ENCODE results near the gene NCAPD2.
"Not testable (repeated sequence)": the region's sequence is repeated elsewhere in the genome, so short reads cannot be mapped to it uniquely, and the experiment has no call there.

NCAPD2 gene

DNA sequence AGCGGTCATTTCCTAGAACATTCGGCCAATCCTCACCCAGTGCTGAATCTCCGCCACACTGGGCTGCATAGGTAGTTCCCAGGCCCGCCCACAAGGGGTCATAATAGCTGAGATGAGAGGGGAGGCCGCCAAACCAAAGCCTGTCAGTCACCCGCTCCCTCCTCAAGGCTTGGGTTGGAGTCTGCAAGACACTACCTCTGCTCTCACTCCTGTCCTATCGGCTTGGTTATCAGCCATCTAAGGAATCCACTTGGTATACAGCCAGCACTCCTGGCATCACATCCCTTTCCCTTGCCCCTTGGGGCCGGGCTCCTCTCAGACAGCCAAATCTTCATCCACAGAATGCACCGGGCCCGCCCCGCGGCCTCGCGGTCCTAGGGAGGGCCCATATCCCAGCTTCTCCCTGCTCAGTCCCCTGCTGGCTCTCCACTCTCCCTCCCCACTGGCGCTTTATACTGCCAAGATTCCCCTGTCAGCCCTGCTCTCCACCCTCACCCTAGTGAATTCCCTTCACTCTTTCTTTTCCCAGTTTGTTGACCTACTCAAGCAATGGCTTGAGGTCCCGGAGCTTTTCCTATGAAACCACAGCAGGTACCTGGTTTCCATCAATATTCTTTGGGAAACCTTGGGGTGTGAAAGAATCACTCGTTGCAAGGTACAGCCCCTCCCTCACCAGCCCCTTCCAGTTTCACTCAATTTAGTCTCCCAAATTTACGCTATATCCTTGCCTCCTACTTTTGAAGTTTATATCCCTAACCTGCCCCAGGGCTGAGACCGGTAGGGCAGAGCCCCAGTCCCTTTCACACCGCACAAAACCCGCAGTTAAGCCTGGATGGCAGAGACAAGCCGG is 60.5 kb downstream of the NCAPD2 start:
- peak overlapping the region; percentile 68 for H3K4me3 ChIP-seq (ENCODE audit: control insufficient read depth, low read depth, low read length)
- TF ChIP-seq, protein P1, sequence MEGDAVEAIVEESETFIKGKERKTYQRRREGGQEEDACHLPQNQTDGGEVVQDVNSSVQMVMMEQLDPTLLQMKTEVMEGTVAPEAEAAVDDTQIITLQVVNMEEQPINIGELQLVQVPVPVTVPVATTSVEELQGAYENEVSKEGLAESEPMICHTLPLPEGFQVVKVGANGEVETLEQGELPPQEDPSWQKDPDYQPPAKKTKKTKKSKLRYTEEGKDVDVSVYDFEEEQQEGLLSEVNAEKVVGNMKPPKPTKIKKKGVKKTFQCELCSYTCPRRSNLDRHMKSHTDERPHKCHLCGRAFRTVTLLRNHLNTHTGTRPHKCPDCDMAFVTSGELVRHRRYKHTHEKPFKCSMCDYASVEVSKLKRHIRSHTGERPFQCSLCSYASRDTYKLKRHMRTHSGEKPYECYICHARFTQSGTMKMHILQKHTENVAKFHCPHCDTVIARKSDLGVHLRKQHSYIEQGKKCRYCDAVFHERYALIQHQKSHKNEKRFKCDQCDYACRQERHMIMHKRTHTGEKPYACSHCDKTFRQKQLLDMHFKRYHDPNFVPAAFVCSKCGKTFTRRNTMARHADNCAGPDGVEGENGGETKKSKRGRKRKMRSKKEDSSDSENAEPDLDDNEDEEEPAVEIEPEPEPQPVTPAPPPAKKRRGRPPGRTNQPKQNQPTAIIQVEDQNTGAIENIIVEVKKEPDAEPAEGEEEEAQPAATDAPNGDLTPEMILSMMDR (conservative IDR thresholded peaks at IDR 0.05; ENCODE audit: control insufficient read depth, insufficient read depth, low read depth, low read length), result peak; percentile 61
- peak; percentile 78 for DNase-seq (ENCODE audit: low read depth)

DNA sequence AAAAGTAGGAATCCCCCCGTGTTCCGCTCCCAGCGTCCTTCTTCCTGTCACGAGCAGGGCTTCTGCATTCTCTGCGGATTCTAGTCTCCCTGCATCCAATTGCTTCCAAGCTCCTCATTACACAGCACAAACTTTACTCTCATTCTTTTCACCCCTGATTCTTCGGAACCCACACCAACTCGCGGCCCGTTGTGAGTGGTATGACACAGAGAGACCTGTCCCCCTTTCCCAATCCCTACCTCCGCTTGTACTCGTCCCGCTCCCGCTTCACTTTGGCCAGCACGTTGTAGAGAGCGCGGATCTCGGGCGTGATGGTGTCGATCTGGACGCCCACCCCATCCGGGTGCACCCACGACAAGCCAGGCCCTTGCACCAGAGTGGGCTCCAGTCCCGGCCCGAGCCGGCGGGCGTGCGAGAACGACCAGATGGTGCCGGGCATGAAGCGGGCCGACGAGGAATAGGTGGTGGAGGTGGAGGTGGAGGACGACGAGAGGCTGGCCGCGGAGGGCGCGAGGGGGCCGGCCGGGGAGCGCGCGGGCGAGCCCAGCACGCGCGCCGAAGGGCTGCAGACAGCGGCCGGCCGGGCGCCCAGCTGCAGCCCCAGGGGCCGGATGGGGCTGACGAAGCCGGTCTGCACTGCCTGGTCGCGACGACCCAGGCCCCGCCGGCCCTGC is 61.3 kb downstream of the NCAPD2 start:
- TF ChIP-seq, protein P1 (conservative IDR thresholded peaks at IDR 0.05; ENCODE audit: control insufficient read depth, insufficient read depth, low read depth, low read length), result no peak
- peak overlapping the region; percentile 68 for H3K4me3 ChIP-seq (ENCODE audit: control insufficient read depth, low read depth, low read length)
- DNase-seq (ENCODE audit: low read depth), result no peak

DNA sequence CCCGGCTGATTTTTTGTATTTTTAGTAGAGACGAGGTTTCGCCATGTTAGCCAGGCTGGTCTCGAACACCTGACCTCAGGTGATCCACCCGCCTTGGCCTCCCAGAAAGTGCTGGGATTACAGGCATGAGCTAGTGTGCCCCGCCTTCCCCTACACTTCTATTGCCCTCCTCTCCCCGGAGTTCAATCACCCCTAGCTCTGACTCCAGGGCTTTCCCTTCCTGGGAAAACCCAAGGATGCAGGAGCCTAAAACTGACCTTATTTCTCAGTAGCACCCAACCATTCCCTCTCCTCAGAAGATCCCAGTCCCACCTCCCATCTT is 62.6 kb downstream of the NCAPD2 start:
- H3K4me3 ChIP-seq (ENCODE audit: control insufficient read depth, low read depth, low read length), result not testable (repeated sequence)

DNA sequence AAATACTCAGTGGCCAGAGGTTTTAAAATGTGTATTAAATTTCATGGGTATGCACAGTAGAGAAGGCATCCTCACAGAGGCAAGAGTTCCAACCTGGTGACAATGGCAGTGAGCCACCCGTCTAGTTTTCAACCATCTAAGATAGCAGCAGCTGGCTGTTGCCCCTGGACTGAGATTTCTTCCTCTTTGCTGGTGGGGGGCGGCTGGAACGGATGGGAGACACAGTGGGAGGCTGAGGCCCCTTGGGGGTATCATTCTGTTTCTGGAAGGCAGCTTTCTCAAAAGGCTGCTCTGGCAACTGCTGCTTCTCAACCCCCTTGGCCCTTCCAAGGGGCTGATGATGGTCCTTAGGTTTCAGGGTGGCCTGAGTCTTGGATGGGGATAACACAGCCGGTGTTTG is 63.0 kb downstream of the NCAPD2 start:
- TF ChIP-seq, protein P1 (conservative IDR thresholded peaks at IDR 0.05; ENCODE audit: control insufficient read depth, insufficient read depth, low read depth, low read length), result no peak
- H3K4me3 ChIP-seq (ENCODE audit: control insufficient read depth, low read depth, low read length), result no peak overlapping the region
- DNase-seq (ENCODE audit: low read depth), result no peak

More for the DNA sequence above, 62.6 kb downstream of the NCAPD2 start:
- not testable (repeated sequence) for DNase-seq (ENCODE audit: low read depth)

DNA sequence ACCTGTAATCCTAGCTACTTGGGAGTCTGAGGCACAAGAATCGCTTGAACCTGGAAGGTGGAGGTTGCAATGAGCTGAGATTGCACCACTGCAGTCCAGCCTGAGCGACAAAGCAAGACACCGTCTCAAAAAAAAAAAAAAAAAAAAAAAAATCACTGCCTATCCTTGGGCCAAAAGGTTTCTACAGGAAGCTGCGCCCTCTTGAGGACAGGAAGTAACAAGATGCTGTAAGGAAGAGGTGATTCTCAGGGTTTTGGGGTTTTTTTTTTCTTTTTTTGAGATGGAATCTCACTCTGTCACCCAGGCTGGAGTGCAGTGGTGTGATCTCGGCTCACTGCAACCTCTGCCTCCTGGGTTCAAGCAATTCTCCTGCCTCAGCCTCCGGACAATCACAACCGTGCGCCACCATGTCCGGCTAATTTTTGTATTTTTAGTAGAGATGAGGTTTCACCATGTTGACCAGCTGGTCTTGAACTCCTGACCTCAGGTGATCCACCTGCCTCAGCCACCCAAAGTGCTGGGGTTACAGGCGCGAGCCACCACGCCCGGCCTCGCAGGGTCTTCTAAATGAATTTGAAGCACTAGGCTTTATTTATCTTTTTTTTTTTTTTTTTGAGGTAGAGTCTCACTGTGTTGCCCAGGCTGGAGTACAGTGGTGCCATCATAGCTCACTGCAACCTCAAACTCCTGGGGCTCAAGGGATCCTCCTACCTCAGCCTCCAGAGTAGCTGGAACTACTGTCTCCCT is 64.3 kb downstream of the NCAPD2 start:
- not testable (repeated sequence) for H3K4me3 ChIP-seq (ENCODE audit: control insufficient read depth, low read depth, low read length)
- TF ChIP-seq, protein P1 (conservative IDR thresholded peaks at IDR 0.05; ENCODE audit: control insufficient read depth, insufficient read depth, low read depth, low read length), result peak; percentile 68
- DNase-seq (ENCODE audit: low read depth), result peak; percentile 79

DNA sequence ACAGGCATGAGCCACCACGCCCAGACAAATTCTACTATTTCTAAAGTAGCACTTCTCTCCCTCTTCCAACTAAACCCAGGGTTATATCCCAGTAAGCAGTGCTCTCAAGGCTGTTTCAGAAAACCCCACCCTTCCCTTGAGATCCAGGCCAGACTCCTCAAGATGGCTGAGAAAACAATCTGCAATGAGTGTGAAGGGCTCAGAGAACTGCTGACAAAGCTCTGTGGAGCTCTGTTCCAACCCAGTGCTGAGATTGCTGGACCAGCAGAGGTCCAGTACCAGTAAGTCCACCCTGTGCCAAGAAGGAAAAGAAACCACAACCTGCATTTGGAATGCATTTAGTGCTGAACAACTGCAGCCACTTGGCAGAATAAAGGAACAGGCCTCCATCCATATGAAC is 65.6 kb downstream of the NCAPD2 start:
- H3K4me3 ChIP-seq (ENCODE audit: control insufficient read depth, low read depth, low read length), result no peak overlapping the region
- DNase-seq (ENCODE audit: low read depth), result no peak
- TF ChIP-seq, protein P1 (conservative IDR thresholded peaks at IDR 0.05; ENCODE audit: control insufficient read depth, insufficient read depth, low read depth, low read length), result no peak
